CD14-positive monocyte (primary cell): ENCODE data around the gene AGT. TPM values are rescaled to one million over a fixed set of nuclear protein-coding genes. Genes with fewer than 3 reads are reported as not detected.

Source experiments
- DNase-seq, 3 donors: peaks; one replicate each; pipeline ENCODE4 v3.0.0-alpha.2; 2011 to 2022
- H2AFZ ChIP-seq: 2 replicates; pipeline ENCODE4 v1.6.0; 2012; ENCODE audit warnings: mild to moderate bottlenecking, low read depth, low read length, inconsistent platforms; ENCODE audit not compliant: insufficient read depth, poor library complexity, severe bottlenecking
- H3K27ac ChIP-seq, 2 donors: 1 replicate in 1 of 2; 2 replicates in 1 of 2; pipeline ENCODE4 v1.5.1; 2012 to 2013; ENCODE audit warnings: low read length in 2 of 2, control low read depth in 1 of 2, inconsistent platforms in 1 of 2, low read depth in 1 of 2, mild to moderate bottlenecking in 1 of 2
- H3K27me3 ChIP-seq, 2 donors: one replicate each; pipeline versions ENCODE4 v1.6.0 to v1.6.1; 2011 to 2013; ENCODE audit warnings: low read length in 2 of 2; ENCODE audit not compliant: control insufficient read depth in 2 of 2, insufficient read depth in 2 of 2
- H3K36me3 ChIP-seq, 2 donors: replicated peaks in 1 of 2; 1 replicate in 1 of 2; 2 replicates in 1 of 2; pipeline versions ENCODE4 v1.5.1 to v1.6.1; 2012 to 2013; ENCODE audit warnings: low read length in 2 of 2, control low read depth in 1 of 2, inconsistent platforms in 1 of 2, mild to moderate bottlenecking in 1 of 2; ENCODE audit not compliant: insufficient read depth in 2 of 2, control insufficient read depth in 1 of 2
- H3K4me1 ChIP-seq, 2 donors: 1 replicate in 1 of 2; 2 replicates in 1 of 2; pipeline versions ENCODE4 v1.5.1 to v1.6.1; 2012 to 2013; ENCODE audit warnings: low read length in 2 of 2, control low read depth in 1 of 2, inconsistent platforms in 1 of 2, mild to moderate bottlenecking in 1 of 2, moderate library complexity in 1 of 2; ENCODE audit not compliant: insufficient read depth in 2 of 2, control insufficient read depth in 1 of 2
- H3K4me2 ChIP-seq: replicated peaks from 2 replicates; pipeline ENCODE3; 2012; ENCODE audit warnings: low read length, moderate library complexity, mild to moderate bottlenecking; ENCODE audit not compliant: poor library complexity, severe bottlenecking; ENCODE audit errors: extremely low read depth
- H3K4me3 ChIP-seq, 3 experiments: fragments of 200-600 bp in 1 of 3; sonication (generic) in 1 of 3; replicated peaks in 1 of 3; 1 replicate in 2 of 3; 2 replicates in 1 of 3; pipeline ENCODE4 v1.5.1; 2011 to 2013; ENCODE audit warnings: low read length in 3 of 3, mild to moderate bottlenecking in 3 of 3, control low read depth in 2 of 3, low read depth in 2 of 3, inconsistent platforms in 1 of 3, moderate library complexity in 1 of 3
- H3K79me2 ChIP-seq: 2 replicates; pipeline ENCODE4 v1.6.0; 2012; ENCODE audit warnings: mild to moderate bottlenecking, control low read depth, inconsistent platforms, low read length, moderate library complexity; ENCODE audit not compliant: insufficient read depth
- H3K9ac ChIP-seq: 2 replicates; pipeline ENCODE4 v1.6.0; 2017; ENCODE audit warnings: low read length, mild to moderate bottlenecking; ENCODE audit not compliant: insufficient read depth, poor library complexity, severe bottlenecking
- H3K9me3 ChIP-seq, 2 donors: replicated peaks in 1 of 2; 1 replicate in 1 of 2; 2 replicates in 1 of 2; pipeline versions ENCODE4 v1.5.1 to v1.6.1; 2012 to 2013; ENCODE audit warnings: low read length in 2 of 2, control low read depth in 1 of 2; ENCODE audit not compliant: control insufficient read depth in 1 of 2, insufficient read depth in 1 of 2
- H4K20me1 ChIP-seq: 2 replicates; pipeline ENCODE4 v1.6.0; 2012; ENCODE audit warnings: mild to moderate bottlenecking, low read length, control low read depth, moderate library complexity; ENCODE audit not compliant: insufficient read depth
- H3K27ac Mint-ChIP-seq, 7 donors: one replicate each; pipeline ENCODE4 v1.8.0; 2020; ENCODE audit warnings: mild to moderate bottlenecking in 7 of 7, mixed read lengths in 7 of 7, moderate library complexity in 6 of 7, inconsistent platforms in 2 of 7
- H3K27me3 Mint-ChIP-seq, 3 donors: one replicate each; pipeline ENCODE4 v1.8.0; 2021 to 2022; ENCODE audit warnings: low read depth in 3 of 3, mild to moderate bottlenecking in 3 of 3, mixed read lengths in 3 of 3, moderate library complexity in 3 of 3, inconsistent platforms in 1 of 3
- H3K36me3 Mint-ChIP-seq, 2 donors: one replicate each; pipeline ENCODE4 v1.8.0; 2020; ENCODE audit warnings: mixed read lengths in 2 of 2, inconsistent platforms in 1 of 2, mild to moderate bottlenecking in 1 of 2
- H3K4me1 Mint-ChIP-seq: one replicate; pipeline ENCODE4 v1.8.0; 2020; ENCODE audit warnings: mild to moderate bottlenecking, mixed read lengths
- H3K4me3 Mint-ChIP-seq, 2 donors: one replicate each; pipeline ENCODE4 v1.8.0; 2020; ENCODE audit warnings: mild to moderate bottlenecking in 2 of 2, mixed read lengths in 2 of 2, moderate library complexity in 1 of 2
- H3K9me3 Mint-ChIP-seq, 7 donors: one replicate each; pipeline ENCODE4 v1.8.0; 2020 to 2022; ENCODE audit warnings: mixed read lengths in 7 of 7, mild to moderate bottlenecking in 6 of 7, moderate library complexity in 6 of 7, inconsistent platforms in 2 of 7
- whole genome bisulfite sequencing: methylation state at CpG from one replicate; pipeline ENCODE4 v1.1.5; 2013; ENCODE audit warnings: missing lambda C conversion rate; ENCODE audit not compliant: insufficient coverage; 5-methylcytosine and 5-hydroxymethylcytosine counted together
- intact Hi-C, 2 donors: fragments of 100-400 bp; cut with micrococcal nuclease; formaldehyde crosslinking; loops; one replicate each; pipeline versions ENCODE4 v1.15.0 to v1.15.1; 2023
- polyA plus RNA-seq, 3 donors: library from polyadenylated mRNA; depleted of rRNA in 1 of 3; unstranded in 2 of 3; stranded (reverse) in 1 of 3; fragments of 300-500 nt in 2 of 3; fragments of >200 nt in 1 of 3; fragmentation: Illumina TruSeq in 2 of 3; gene quantifications; 1 replicate in 2 of 3; 2 replicates in 1 of 3; pipeline ENCODE4 v1.2.3, GENCODE V29; 2012 to 2021
- TF ChIP-seq, protein P1 (sequence below): fragments of 200-600 bp; IDR thresholded peaks from one replicate; pipeline ENCODE4 v1.8.0; 2022; ENCODE audit warnings: antibody characterized with exemption, mild to moderate bottlenecking

The AGT gene
- polyA plus RNA-seq, 3 donors: 0.04 TPM; not detected in 2

DNA sequence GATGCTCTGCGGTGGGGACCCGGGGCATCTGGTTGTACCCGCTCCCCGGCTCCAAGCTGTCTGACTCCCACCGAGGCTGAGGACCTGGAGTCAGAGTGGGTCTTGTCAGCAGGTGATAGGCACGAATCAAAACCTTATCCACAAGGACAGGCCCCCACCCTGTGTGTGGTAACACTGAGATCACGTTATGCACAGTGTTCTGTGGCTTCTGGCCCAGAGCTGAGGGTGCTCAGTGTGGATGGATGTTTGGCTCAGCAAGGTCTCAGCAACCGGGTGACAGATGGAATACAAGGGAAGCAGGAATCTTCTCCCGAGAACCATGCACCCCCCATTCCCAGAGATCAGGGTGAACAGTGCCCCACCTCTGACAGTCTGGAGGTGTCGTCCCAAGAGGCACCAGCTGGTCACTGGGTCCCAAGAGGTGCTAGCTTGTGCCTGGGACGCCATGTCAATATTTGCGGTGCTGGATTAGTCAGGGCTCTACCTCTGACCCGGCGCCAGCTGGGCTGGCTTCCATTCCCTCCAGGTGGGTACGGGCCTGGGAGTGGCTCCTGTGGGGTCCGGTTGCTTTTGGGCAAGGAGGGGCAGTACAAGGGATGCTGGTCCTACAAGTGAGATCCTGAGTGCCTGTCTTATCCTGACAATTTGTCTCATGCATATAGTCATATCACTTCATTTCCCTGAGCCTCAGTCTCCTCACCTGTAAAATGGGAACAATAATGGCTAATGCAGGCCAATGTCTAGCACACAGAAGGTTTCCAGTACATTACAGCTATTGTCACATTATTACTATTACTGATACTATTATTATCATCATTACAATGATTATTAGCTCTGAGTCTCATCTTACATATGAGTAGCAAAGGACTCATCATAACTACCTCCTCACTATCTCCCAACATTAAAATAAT lies 34.2 kb upstream of the AGT start:
- 93% methylated on average over 11 of the region's 16 CpGs for WGBS
- intact Hi-C loops: no loop called here

GRCh38 chr1:230747127-230747730 lies 33.3 kb upstream of the AGT start, which contains the start of gene CAPN9:
Gene CAPN9, plus strand, starts transcription at chr1:230747388. Its CDS starts 109 bp downstream, at chr1:230747497.
- 80% methylated on average over 14 of the region's 14 CpGs for WGBS
- peaks cover 0 to 14% of the 10 kb centered on the region in 2 donors for H3K4me1 ChIP-seq

More for the DNA sequence above, 34.2 kb upstream of the AGT start:
- Histone ChIP-seq H4K20me1 (no peaks in the 10 kb centered on the region), H3K79me2 (no peaks in the 10 kb centered on the region), H2AFZ (no peak overlapping the region), H3K27me3 (no peaks in the 10 kb centered on the region), H3K27ac (no peak overlapping the region), H3K4me1 (peaks cover under 1 to 14% of the 10 kb centered on the region in 2 donors), H3K9ac (no peak overlapping the region), H3K36me3 (no peaks in the 10 kb centered on the region), H3K9me3 (no peaks in the 10 kb centered on the region), H3K4me3 (no peak overlapping the region), H3K4me2 (no peak overlapping the region)
- H3K4me1 Mint-ChIP-seq: no peaks in the 10 kb centered on the region
- no peaks in the 10 kb centered on the region for H3K9me3 Mint-ChIP-seq
- H3K4me3 Mint-ChIP-seq: no peak overlapping the region
- no peak for DNase-seq
- H3K27me3 Mint-ChIP-seq: peaks cover 2 to 5% (median 4%) of the 10 kb centered on the region in 3 donors
- peak overlapping the region in 1 of 7 donors; percentile 17 for H3K27ac Mint-ChIP-seq
- TF ChIP-seq, protein P1, sequence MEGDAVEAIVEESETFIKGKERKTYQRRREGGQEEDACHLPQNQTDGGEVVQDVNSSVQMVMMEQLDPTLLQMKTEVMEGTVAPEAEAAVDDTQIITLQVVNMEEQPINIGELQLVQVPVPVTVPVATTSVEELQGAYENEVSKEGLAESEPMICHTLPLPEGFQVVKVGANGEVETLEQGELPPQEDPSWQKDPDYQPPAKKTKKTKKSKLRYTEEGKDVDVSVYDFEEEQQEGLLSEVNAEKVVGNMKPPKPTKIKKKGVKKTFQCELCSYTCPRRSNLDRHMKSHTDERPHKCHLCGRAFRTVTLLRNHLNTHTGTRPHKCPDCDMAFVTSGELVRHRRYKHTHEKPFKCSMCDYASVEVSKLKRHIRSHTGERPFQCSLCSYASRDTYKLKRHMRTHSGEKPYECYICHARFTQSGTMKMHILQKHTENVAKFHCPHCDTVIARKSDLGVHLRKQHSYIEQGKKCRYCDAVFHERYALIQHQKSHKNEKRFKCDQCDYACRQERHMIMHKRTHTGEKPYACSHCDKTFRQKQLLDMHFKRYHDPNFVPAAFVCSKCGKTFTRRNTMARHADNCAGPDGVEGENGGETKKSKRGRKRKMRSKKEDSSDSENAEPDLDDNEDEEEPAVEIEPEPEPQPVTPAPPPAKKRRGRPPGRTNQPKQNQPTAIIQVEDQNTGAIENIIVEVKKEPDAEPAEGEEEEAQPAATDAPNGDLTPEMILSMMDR: no peak
- H3K36me3 Mint-ChIP-seq: no peaks in the 10 kb centered on the region

More at GRCh38 chr1:230747127-230747730, 33.3 kb upstream of the AGT start, which contains the start of gene CAPN9:
- Histone ChIP-seq H3K27ac (no peak within 1 kb of the TSS), H3K27me3 (no peaks in the 10 kb centered on the region), H4K20me1 (no peaks in the 10 kb centered on the region), H3K36me3 (no peaks in the 10 kb centered on the region), H3K79me2 (no peaks in the 10 kb centered on the region), H3K9ac (no peak within 1 kb of the TSS), H2AFZ (no peak within 1 kb of the TSS), H3K4me2 (no peak within 1 kb of the TSS), H3K9me3 (no peaks in the 10 kb centered on the region), H3K4me3 (no peak within 1 kb of the TSS)
- TF ChIP-seq, protein P1: no peak
- H3K4me3 Mint-ChIP-seq: no peak within 1 kb of the TSS
- peaks cover 2 to 5% (median 4%) of the 10 kb centered on the region in 3 donors for H3K27me3 Mint-ChIP-seq
- H3K36me3 Mint-ChIP-seq: no peaks in the 10 kb centered on the region
- peak within 1 kb of the TSS in 1 of 7 donors; percentile 19 for H3K27ac Mint-ChIP-seq
- intact Hi-C loops: no loop called here
- no peaks in the 10 kb centered on the region for H3K4me1 Mint-ChIP-seq
- no peaks in the 10 kb centered on the region for H3K9me3 Mint-ChIP-seq
- DNase-seq: no peak
